Non-pigmented ciliary epithelial cell (primary cell): ENCODE results near the gene GGNBP2.
"Not testable (repeated sequence)": the region's sequence is repeated elsewhere in the genome, so short reads cannot be mapped to it uniquely, and the experiment has no call there.

Experiments used
- DNase-seq: peaks from one replicate; pipeline ENCODE4 v3.0.0-alpha.2; 2010; ENCODE audit warnings: low read depth

Gene GGNBP2

DNA sequence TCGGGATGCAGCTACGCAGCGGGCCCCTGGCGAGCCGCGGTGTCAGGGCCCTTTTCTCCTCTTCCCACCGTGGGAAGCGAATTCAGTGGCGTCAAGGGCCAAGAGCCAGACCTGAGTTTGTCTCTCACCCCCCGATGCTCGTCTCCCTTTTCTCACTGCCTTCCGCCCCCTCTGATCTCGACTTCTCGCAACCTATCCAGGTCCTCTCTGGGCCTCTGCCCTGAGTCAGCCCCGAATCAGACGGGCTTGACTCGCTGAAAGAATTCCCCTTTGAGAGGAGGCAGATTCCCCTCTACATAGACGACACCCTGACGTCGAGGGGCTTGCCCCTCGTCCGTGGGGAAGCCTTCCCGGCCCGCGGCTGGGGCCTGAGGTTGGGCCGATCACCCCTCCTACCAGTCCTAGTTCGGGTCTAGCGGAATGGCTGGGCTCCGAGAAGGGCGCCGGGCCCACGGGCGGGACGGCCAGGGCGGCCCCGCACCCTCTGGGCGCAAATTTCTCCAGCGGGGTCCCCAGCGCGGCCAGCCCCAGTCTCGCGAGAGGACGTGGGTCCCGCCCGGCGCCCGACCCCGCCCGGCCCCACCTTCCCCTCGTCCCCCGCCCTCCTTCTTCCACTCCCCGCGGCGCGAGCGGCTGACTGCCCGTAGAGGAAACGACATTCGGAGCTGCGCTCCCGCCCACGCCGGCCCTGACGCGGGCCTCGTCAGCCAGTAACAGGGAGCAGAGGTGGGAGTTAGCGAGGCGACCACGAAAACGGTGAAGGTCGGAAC lies at the start of gene GGNBP2:
GGNBP2 (plus strand) TSS at position 613 of the 770 bp plus-strand sequence. CDS start 806 bp downstream, outside the sequence.
- DNase-seq, result peak; percentile 63

GRCh38 chr17:36495076-36495578 lies 49.6 kb upstream of the GGNBP2 start:
- no peak for DNase-seq

- no peak for DNase-seq
These were observed 48.5 kb upstream of the GGNBP2 start for GRCh38 chr17:36496018-36496789.

DNA sequence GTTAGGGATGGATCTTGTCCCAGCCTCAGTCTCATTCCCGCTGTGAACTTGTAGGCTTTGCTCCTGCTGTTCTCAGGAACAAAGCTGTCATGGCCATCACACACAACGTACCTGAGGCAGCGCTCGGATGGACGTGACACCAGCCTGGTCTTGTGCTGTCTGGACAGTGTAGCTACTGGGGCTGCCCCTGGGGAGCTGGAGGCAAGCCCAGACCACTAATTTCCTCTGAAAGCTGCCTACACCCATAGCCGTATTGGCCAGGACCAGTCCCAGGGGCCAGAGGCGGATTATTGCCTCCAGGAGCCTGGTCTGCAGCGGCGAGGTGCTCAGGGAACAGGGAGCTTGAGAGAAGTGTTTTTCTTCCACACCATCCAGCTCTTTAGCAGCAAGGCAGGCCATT lies 46.6 kb upstream of the GGNBP2 start:
- DNase-seq, result no peak

DNA sequence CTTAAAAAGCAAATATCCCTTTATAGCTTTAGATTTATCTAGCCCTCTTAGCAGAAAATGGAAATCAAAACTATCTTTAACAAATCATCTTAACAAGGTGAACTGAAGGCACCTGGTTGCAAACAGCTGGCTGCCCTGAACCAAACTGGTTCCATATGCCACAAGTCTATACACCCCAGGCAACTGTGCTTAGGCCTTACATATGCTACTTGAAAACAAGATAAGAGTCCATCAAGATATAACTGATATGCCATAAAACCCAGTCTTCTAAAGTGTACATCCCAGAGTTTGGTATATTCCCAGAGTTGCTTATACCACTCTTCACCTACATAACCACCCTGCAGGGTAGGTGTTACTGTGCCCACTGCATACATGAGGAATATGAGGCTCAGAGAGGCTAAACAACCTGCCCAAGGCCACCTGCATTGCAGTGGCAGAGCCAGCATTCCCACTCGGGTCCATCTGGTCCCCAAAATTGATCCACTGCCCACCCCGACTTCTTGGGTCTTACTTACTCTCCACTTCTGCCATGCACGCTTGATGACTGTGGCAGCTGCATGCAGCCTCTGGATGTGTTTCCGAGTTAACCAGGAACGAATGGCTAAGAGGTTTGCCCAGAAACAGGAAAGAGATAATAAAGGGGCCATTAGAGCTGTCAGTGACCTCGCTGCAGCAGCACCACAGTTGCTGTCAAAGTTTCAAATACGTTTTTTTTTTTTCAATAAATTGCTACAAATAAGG lies 46.0 kb upstream of the GGNBP2 start:
- DNase-seq, result no peak

- DNase-seq, result no peak
These were observed 43.9 kb upstream of the GGNBP2 start for GRCh38 chr17:36500745-36501225.

- DNase-seq, result no peak
These were observed 43.4 kb upstream of the GGNBP2 start for GRCh38 chr17:36501351-36501750.

GRCh38 chr17:36501963-36502362 lies 42.8 kb upstream of the GGNBP2 start:
- no peak for DNase-seq

- no peak for DNase-seq
These were observed 41.1 kb upstream of the GGNBP2 start for GRCh38 chr17:36503456-36504155.

DNA sequence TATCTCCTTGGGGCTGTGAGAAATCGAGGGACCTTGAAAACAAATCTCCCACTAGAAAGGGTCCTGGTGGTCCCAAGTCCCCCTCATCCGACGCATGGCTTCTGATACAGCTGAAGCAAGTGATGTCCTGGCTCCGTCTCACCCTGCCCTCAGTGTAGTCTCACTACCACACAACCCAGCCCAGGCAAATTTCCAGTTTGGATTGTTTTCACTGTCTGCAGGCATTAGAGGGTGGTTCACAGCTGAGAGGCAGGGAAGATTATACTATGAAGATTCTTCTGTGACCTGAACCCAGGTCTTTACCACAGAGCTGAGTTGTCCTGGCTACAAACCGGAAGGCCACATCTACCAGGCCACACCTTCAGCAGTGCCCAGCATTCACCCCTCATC lies 40.6 kb upstream of the GGNBP2 start:
- no peak for DNase-seq

GRCh38 chr17:36505171-36505570 lies 39.5 kb upstream of the GGNBP2 start:
- no peak for DNase-seq

DNA sequence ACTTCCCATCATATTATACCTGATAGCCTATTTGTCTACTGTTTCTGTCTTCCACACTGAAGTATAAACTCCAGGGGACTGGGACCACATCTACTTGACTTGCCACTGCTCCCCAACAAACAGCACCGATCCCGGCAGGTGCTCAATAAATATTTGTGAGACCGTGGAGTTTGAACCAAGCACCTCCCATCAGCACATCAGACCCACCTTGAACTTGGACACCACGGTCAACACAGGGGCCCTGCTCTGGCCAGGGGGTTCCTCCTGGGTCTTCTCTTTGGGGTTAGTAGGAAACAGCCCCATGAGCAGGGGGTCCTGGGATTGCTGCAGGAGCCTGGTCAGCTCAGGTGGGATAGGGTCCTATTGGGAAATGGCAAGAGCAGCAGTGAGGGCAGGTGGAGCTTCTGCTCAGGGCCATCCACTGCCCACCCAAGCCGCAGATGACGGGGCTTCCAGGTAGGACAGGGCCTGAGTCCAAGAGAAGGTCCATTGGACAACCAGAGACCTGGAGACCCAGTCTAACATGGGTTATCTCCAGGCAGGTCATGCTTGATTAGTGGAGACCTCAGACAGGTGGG lies 38.4 kb upstream of the GGNBP2 start:
- no peak for DNase-seq

GRCh38 chr17:36506831-36507230 lies 37.9 kb upstream of the GGNBP2 start:
- no peak for DNase-seq

DNA sequence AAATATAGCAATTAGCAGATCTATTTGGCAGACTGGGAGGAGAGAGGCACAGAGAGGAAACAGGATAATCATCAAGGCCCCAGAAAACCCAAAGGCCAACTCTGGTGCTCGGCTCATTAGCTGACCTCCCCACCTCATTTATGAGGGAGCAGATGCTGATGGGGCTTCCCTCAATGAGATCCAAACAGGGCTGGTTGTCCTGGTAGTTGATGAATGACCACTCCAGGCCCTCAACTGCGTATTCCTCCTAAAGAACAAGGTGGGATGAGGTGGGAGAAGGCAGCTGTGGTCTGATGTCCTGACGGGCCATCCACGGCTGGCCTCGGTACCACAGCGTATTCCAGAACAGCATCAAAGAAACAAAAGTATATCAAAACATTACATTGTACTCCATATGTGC lies 37.5 kb upstream of the GGNBP2 start:
- DNase-seq, result no peak

DNA sequence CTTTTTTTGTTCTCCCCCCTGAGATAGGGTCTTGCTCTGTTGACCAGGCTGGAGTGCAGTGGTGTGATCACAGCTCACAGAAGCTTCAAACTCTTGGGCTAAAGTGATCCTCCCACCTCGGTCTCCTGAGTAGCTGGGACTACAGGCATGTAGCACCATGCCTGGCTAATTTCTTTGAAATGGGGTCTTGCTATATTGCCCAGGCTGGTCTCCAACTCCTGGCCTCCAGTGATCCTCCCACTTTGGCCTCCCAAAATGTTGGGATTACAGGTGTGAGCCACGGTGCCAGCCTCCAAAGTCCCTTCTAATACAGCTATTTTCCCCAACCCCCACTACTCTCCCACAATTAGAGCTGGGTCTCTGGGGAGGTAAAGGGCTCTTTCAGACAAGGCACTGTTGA lies 36.3 kb upstream of the GGNBP2 start:
- not testable (repeated sequence) for DNase-seq

- no peak for DNase-seq
These were observed 35.3 kb upstream of the GGNBP2 start for GRCh38 chr17:36509272-36509985.

GRCh38 chr17:36510636-36511035 lies 34.1 kb upstream of the GGNBP2 start:
- no peak for DNase-seq

GRCh38 chr17:36511216-36511615 lies 33.5 kb upstream of the GGNBP2 start:
- no peak for DNase-seq

DNA sequence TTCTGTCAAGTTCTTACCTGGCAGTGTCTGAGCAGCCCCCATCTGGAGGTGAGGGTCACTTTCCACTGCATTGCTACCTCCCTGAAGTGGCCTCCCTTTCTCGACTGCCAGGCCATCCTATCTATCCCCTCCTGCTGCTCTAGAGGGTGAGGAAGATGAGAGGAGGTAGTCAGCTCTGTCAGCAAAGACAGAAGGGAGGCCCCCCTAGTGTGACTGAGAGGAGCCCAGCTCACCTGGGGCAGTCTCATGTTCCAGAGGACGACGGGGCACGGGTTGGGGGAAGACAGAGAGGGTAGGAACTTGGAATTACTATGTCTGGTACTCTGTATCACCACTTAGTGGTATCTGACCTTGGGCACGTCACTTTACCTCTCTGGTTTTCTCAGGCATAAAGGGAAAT lies 32.1 kb upstream of the GGNBP2 start:
- DNase-seq, result no peak

DNA sequence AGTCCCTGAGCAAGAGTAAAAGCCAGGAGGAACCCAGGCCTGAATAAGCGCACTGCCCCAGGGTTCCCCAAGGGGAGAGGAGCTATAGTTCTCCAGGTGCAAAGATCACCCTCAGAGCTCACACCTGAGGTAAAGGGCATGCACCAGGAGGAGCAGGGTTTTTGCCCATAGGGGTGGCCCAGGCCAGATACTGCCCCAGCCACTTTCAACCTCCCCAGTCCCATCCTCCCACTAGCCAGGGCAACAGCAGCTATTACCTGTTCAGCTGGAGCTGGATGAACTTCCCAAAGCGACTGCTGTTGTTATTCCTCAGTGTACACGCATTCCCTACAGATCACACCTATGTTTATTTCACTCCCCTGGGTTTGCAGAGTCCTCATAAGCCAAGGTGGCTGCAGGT lies 29.9 kb upstream of the GGNBP2 start:
- DNase-seq, result no peak

- no peak for DNase-seq
These were observed 28.9 kb upstream of the GGNBP2 start for GRCh38 chr17:36515837-36516236.
